ENCODE results near the gene PLXNB2.

Gene PLXNB2

DNA sequence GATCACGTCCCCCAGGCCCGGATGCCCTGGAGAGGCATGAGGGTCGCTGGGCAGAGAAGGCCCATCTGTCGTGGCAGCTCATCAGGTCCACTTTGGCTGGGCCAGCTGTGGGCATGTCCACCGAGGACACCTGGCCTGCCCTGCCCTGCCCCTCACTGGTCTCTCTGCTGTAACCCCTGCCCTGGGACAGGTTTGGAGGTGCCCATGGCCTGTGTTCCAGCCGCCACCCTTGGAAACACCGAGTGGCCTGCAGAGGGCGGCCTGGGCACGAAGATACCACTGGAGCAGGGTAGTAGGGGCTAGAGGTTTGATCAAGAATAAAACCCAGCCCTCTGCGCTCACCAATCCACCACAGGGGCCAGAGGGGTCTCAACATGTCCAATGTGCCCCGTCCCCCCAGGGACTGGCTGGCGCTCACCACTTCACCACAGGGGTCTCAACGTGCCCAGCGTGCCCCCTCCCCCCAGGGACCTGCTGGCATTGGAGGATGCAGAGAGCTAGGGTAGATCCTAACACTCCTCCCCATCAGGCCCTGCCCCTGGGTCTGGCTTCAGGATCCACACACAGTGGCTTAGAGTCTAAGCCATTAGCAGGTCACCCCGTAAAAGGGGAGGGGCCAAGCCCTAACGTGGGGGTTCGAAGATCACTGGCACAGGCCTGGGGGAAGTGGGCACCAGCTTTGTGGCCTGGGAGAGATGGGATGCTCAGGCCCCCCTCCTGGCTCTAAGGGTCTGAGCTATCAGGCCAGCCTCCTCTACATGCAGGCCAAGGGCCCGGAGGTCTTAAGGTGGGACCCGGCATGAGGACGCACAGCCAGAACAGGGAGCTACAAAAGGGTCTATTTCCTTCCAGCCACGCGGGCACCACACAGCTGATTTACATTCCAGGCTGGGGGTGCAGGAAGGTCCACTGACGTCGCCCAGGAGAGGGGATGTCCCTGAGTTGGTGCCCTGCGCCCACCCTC, 55.1 kb downstream of the PLXNB2 start:
- DNase-seq: peak; percentile 64
- H2AFZ ChIP-seq (ENCODE audit: low read depth, low read length): 0 out of 2 replicates have a peak overlapping the region, but pooled peaks have one; percentile 98

GRCh38 chr22:50251477-50252081, 55.9 kb downstream of the PLXNB2 start:
- H3K4me3 ChIP-seq (ENCODE audit: low read depth in 1 of 2, low read length in 2 of 2): peak overlapping the region in 1 of 2 experiments; percentile 100; a peak in 2 of 4 replicates
- ATAC-seq (ENCODE audit: insufficient read depth, low read depth): no peak
- peaks cover 24% of the 10 kb centered on the region for H3K79me2 ChIP-seq (ENCODE audit: insufficient read depth, low read length)
- peaks cover 26% of the 10 kb centered on the region for H4K20me1 ChIP-seq (ENCODE audit: insufficient read depth, low read length)
- H3K4me2 ChIP-seq (ENCODE audit: insufficient read depth, low read length): peak overlapping the region; percentile 100
- no peaks in the 10 kb centered on the region for H3K27me3 ChIP-seq (ENCODE audit: insufficient read depth, low read length, poor library complexity)
- peak overlapping the region; percentile 100 for H3K9ac ChIP-seq (ENCODE audit: low read depth, low read length)
- H3K9me3 ChIP-seq (ENCODE audit: insufficient read depth, low read length, severe bottlenecking): no peaks in the 10 kb centered on the region
- H3K4me1 ChIP-seq (ENCODE audit: insufficient read depth, low read length): peaks cover 31% of the 10 kb centered on the region
- peaks cover 35% of the 10 kb centered on the region for H3K36me3 ChIP-seq (ENCODE audit: insufficient read depth, low read length)
- peak overlapping the region; percentile 56 for H3K27ac ChIP-seq (ENCODE audit: low read length)
- H2AFZ ChIP-seq (ENCODE audit: low read depth, low read length): peak overlapping the region; percentile 98
- no peak for DNase-seq
- TF ChIP-seq, protein P1, sequence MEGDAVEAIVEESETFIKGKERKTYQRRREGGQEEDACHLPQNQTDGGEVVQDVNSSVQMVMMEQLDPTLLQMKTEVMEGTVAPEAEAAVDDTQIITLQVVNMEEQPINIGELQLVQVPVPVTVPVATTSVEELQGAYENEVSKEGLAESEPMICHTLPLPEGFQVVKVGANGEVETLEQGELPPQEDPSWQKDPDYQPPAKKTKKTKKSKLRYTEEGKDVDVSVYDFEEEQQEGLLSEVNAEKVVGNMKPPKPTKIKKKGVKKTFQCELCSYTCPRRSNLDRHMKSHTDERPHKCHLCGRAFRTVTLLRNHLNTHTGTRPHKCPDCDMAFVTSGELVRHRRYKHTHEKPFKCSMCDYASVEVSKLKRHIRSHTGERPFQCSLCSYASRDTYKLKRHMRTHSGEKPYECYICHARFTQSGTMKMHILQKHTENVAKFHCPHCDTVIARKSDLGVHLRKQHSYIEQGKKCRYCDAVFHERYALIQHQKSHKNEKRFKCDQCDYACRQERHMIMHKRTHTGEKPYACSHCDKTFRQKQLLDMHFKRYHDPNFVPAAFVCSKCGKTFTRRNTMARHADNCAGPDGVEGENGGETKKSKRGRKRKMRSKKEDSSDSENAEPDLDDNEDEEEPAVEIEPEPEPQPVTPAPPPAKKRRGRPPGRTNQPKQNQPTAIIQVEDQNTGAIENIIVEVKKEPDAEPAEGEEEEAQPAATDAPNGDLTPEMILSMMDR (IDR thresholded peaks at IDR 0.05; ENCODE audit: borderline replicate concordance, extremely low read depth, low read length, poor library complexity, severe bottlenecking): no peak
- no peak for TF ChIP-seq EZH2 (IDR thresholded peaks at IDR 0.05; ENCODE audit: borderline replicate concordance, low read depth, low read length, severe bottlenecking)

More for the DNA sequence above, 55.1 kb downstream of the PLXNB2 start:
- H3K27me3 ChIP-seq (ENCODE audit: insufficient read depth, low read length, poor library complexity): no peaks in the 10 kb centered on the region
- TF ChIP-seq, protein P1 (IDR thresholded peaks at IDR 0.05; ENCODE audit: borderline replicate concordance, extremely low read depth, low read length, poor library complexity, severe bottlenecking): peak; percentile 77
- no peak for TF ChIP-seq EZH2 (IDR thresholded peaks at IDR 0.05; ENCODE audit: borderline replicate concordance, low read depth, low read length, severe bottlenecking)
- no peak overlapping the region for H3K27ac ChIP-seq (ENCODE audit: low read length)
- H3K79me2 ChIP-seq (ENCODE audit: insufficient read depth, low read length): peaks cover 21% of the 10 kb centered on the region
- H3K4me1 ChIP-seq (ENCODE audit: insufficient read depth, low read length): peaks cover 28% of the 10 kb centered on the region
- no peaks in the 10 kb centered on the region for H3K9me3 ChIP-seq (ENCODE audit: insufficient read depth, low read length, severe bottlenecking)
- peaks cover 32% of the 10 kb centered on the region for H3K36me3 ChIP-seq (ENCODE audit: insufficient read depth, low read length)
- peak overlapping the region; percentile 100 for H3K9ac ChIP-seq (ENCODE audit: low read depth, low read length)
- H4K20me1 ChIP-seq (ENCODE audit: insufficient read depth, low read length): peaks cover 23% of the 10 kb centered on the region
- peak; percentile 43 for ATAC-seq (ENCODE audit: insufficient read depth, low read depth)
- peak overlapping the region in 1 of 2 experiments; percentile 100; a peak in 1 of 4 replicates for H3K4me3 ChIP-seq (ENCODE audit: low read depth in 1 of 2, low read length in 2 of 2)
- peak overlapping the region; percentile 100 for H3K4me2 ChIP-seq (ENCODE audit: insufficient read depth, low read length)

- H3K36me3 ChIP-seq (ENCODE audit: insufficient read depth, low read length): peaks cover 43% of the 10 kb centered on the region
- TF ChIP-seq, protein P1 (IDR thresholded peaks at IDR 0.05; ENCODE audit: borderline replicate concordance, extremely low read depth, low read length, poor library complexity, severe bottlenecking): no peak
- no peak for TF ChIP-seq EZH2 (IDR thresholded peaks at IDR 0.05; ENCODE audit: borderline replicate concordance, low read depth, low read length, severe bottlenecking)
- H3K27ac ChIP-seq (ENCODE audit: low read length): peak within 1 kb of the TSS; percentile 86
- H3K27me3 ChIP-seq (ENCODE audit: insufficient read depth, low read length, poor library complexity): no peaks in the 10 kb centered on the region
- H3K79me2 ChIP-seq (ENCODE audit: insufficient read depth, low read length): peaks cover 32% of the 10 kb centered on the region
- peak within 1 kb of the TSS; percentile 96 to 100 for H3K4me3 ChIP-seq (ENCODE audit: low read depth in 1 of 2, low read length in 2 of 2)
- peaks cover 34% of the 10 kb centered on the region for H4K20me1 ChIP-seq (ENCODE audit: insufficient read depth, low read length)
- no peaks in the 10 kb centered on the region for H3K9me3 ChIP-seq (ENCODE audit: insufficient read depth, low read length, severe bottlenecking)
- peak within 1 kb of the TSS; percentile 100 for H3K9ac ChIP-seq (ENCODE audit: low read depth, low read length)
- H3K4me1 ChIP-seq (ENCODE audit: insufficient read depth, low read length): peaks cover 38% of the 10 kb centered on the region
- H2AFZ ChIP-seq (ENCODE audit: low read depth, low read length): peak within 1 kb of the TSS; percentile 98
- DNase-seq (peak; percentile 90), ATAC-seq (ENCODE audit: insufficient read depth, low read depth) (peak; percentile 91)
- H3K4me2 ChIP-seq (ENCODE audit: insufficient read depth, low read length): peak within 1 kb of the TSS; percentile 100
Measured at GRCh38 chr22:50250555-50251476, 56.6 kb downstream of the PLXNB2 start, which contains the start of gene HDAC10. Gene HDAC10, minus strand, starts transcription at chr22:50251265. Its CDS starts 233 bp downstream, at chr22:50251032.

Data from DND-41 (cell line).